ENCODE results near the gene ADAM29. TPM values are rescaled to one million over a fixed set of nuclear protein-coding genes. Genes with fewer than 3 reads are reported as not detected.
"Not testable (repeated sequence)": the region's sequence is repeated elsewhere in the genome, so short reads cannot be mapped to it uniquely, and the experiment has no call there.

The ADAM29 gene
- total RNA-seq, 1 experiment from 2014 or later, result not detected

GRCh38 chr4:174983128-174983750 lies 65.1 kb downstream of the ADAM29 start:
- TF ChIP-seq EZH2 (IDR thresholded peaks at IDR 0.05; ENCODE audit: low read depth), result no peak
- TF ChIP-seq, protein P1, sequence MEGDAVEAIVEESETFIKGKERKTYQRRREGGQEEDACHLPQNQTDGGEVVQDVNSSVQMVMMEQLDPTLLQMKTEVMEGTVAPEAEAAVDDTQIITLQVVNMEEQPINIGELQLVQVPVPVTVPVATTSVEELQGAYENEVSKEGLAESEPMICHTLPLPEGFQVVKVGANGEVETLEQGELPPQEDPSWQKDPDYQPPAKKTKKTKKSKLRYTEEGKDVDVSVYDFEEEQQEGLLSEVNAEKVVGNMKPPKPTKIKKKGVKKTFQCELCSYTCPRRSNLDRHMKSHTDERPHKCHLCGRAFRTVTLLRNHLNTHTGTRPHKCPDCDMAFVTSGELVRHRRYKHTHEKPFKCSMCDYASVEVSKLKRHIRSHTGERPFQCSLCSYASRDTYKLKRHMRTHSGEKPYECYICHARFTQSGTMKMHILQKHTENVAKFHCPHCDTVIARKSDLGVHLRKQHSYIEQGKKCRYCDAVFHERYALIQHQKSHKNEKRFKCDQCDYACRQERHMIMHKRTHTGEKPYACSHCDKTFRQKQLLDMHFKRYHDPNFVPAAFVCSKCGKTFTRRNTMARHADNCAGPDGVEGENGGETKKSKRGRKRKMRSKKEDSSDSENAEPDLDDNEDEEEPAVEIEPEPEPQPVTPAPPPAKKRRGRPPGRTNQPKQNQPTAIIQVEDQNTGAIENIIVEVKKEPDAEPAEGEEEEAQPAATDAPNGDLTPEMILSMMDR (conservative IDR thresholded peaks at IDR 0.05), result no peak
- no peaks in the 10 kb centered on the region for H3K9me3 ChIP-seq (ENCODE audit: insufficient read depth, low read depth)
- H3K79me2 ChIP-seq (ENCODE audit: low read depth), result no peaks in the 10 kb centered on the region
- intact Hi-C loops (cut with micrococcal nuclease; ENCODE audit: unreplicated experiment), result no loop called here
- H3K4me2 ChIP-seq, result no peak overlapping the region
- no peaks in the 10 kb centered on the region for H3K27me3 ChIP-seq (ENCODE audit: insufficient read depth, low read depth)
- no peak overlapping the region for H2AFZ ChIP-seq
- no peaks in the 10 kb centered on the region for H4K20me1 ChIP-seq (ENCODE audit: insufficient read depth)
- DNase-seq, result no peak
- no peaks in the 10 kb centered on the region for H3K36me3 ChIP-seq (ENCODE audit: low read depth)
- POLR2A ChIA-PET (ENCODE audit: unreplicated experiment), result no interaction called here
- H3K4me3 ChIP-seq, result no peak overlapping the region
- H3K27ac ChIP-seq, result no peak overlapping the region
- CTCF ChIA-PET, result no interaction called here
- H3F3A ChIP-seq (ENCODE audit: insufficient read depth, low read depth), result no peaks in the 10 kb centered on the region
- H3K9me2 ChIP-seq (ENCODE audit: insufficient read depth), result no peaks in the 10 kb centered on the region
- H3K4me1 ChIP-seq (replicated peaks; ENCODE audit: insufficient read depth), result no peaks in the 10 kb centered on the region
- BruUV-seq (replicated peaks), result no TSS peak

GRCh38 chr4:174983870-174984269 lies 65.7 kb downstream of the ADAM29 start:
- H3K4me2 ChIP-seq; H2AFZ ChIP-seq; H3K79me2 ChIP-seq (ENCODE audit: low read depth); H3K36me3 ChIP-seq (ENCODE audit: low read depth); BruUV-seq (replicated peaks); H3K27ac ChIP-seq; intact Hi-C loops (cut with micrococcal nuclease; ENCODE audit: unreplicated experiment); H3K27me3 ChIP-seq (ENCODE audit: insufficient read depth, low read depth); H3K9me3 ChIP-seq (ENCODE audit: insufficient read depth, low read depth); H3K4me1 ChIP-seq (replicated peaks; ENCODE audit: insufficient read depth); H3K4me3 ChIP-seq; H3F3A ChIP-seq (ENCODE audit: insufficient read depth, low read depth); H3K9me2 ChIP-seq (ENCODE audit: insufficient read depth); POLR2A ChIA-PET (ENCODE audit: unreplicated experiment); DNase-seq; H4K20me1 ChIP-seq (ENCODE audit: insufficient read depth); CTCF ChIA-PET: not testable (repeated sequence)

GRCh38 chr4:174989791-174990190 lies 71.6 kb downstream of the ADAM29 start:
- no peaks in the 10 kb centered on the region for H4K20me1 ChIP-seq (ENCODE audit: insufficient read depth)
- H3K9me3 ChIP-seq (ENCODE audit: insufficient read depth, low read depth), result no peaks in the 10 kb centered on the region
- no peaks in the 10 kb centered on the region for H3K27me3 ChIP-seq (ENCODE audit: insufficient read depth, low read depth)
- TF ChIP-seq, protein P1 (conservative IDR thresholded peaks at IDR 0.05), result no peak
- no peak for TF ChIP-seq EZH2 (IDR thresholded peaks at IDR 0.05; ENCODE audit: low read depth)
- H3K4me1 ChIP-seq (replicated peaks; ENCODE audit: insufficient read depth), result no peaks in the 10 kb centered on the region
- no peak overlapping the region for H3K4me3 ChIP-seq
- no TSS peak for BruUV-seq (replicated peaks)
- no peaks in the 10 kb centered on the region for H3K79me2 ChIP-seq (ENCODE audit: low read depth)
- no peak for DNase-seq
- no peaks in the 10 kb centered on the region for H3K9me2 ChIP-seq (ENCODE audit: insufficient read depth)
- H3K4me2 ChIP-seq, result no peak overlapping the region
- no peaks in the 10 kb centered on the region for H3F3A ChIP-seq (ENCODE audit: insufficient read depth, low read depth)
- intact Hi-C loops (cut with micrococcal nuclease; ENCODE audit: unreplicated experiment), result no loop called here
- H3K27ac ChIP-seq, result no peak overlapping the region
- POLR2A ChIA-PET (ENCODE audit: unreplicated experiment), result no interaction called here
- no peak overlapping the region for H2AFZ ChIP-seq
- no peaks in the 10 kb centered on the region for H3K36me3 ChIP-seq (ENCODE audit: low read depth)
- CTCF ChIA-PET, result no interaction called here

GRCh38 chr4:174993916-174994315 lies 75.8 kb downstream of the ADAM29 start:
- Histone ChIP-seq H3K36me3 (ENCODE audit: low read depth) (no peaks in the 10 kb centered on the region), H3K27ac (no peak overlapping the region), H3K4me3 (no peak overlapping the region), H3K27me3 (ENCODE audit: insufficient read depth, low read depth) (no peaks in the 10 kb centered on the region), H3K4me1 (replicated peaks; ENCODE audit: insufficient read depth) (no peaks in the 10 kb centered on the region), H2AFZ (no peak overlapping the region), H3K79me2 (ENCODE audit: low read depth) (no peaks in the 10 kb centered on the region), H4K20me1 (ENCODE audit: insufficient read depth) (no peaks in the 10 kb centered on the region), H3K4me2 (no peak overlapping the region), H3K9me3 (ENCODE audit: insufficient read depth, low read depth) (no peaks in the 10 kb centered on the region), H3F3A (ENCODE audit: insufficient read depth, low read depth) (no peaks in the 10 kb centered on the region), H3K9me2 (ENCODE audit: insufficient read depth) (no peaks in the 10 kb centered on the region)
- POLR2A ChIA-PET (ENCODE audit: unreplicated experiment), result no interaction called here
- no peak for TF ChIP-seq EZH2 (IDR thresholded peaks at IDR 0.05; ENCODE audit: low read depth)
- TF ChIP-seq, protein P1 (conservative IDR thresholded peaks at IDR 0.05), result no peak
- intact Hi-C loops (cut with micrococcal nuclease; ENCODE audit: unreplicated experiment), result no loop called here
- no TSS peak for BruUV-seq (replicated peaks)
- no peak for DNase-seq
- CTCF ChIA-PET, result no interaction called here

Data from PC-9 (cell line).